Right atrium auricular region (tissue), 2 donors: ENCODE data around the gene TGFB1. TPM values are rescaled to one million over a fixed set of nuclear protein-coding genes. Genes with fewer than 3 reads are reported as not detected.

Experiments
- DNase-seq: peaks from one replicate; pipeline ENCODE4 v3.0.0-alpha.2; 2019; ENCODE audit warnings: low spot score
- H3K27ac ChIP-seq, 2 donors: fragments of 200-600 bp; sonication (generic); 1 replicate in 1 of 2; 2 replicates in 1 of 2; pipeline ENCODE4 v1.5.1; 2016 to 2019
- H3K27me3 ChIP-seq, 2 donors: fragments of 200-600 bp; sonication (generic); one replicate each; pipeline versions ENCODE4 v1.5.1 to v1.6.0; 2017 to 2019
- H3K36me3 ChIP-seq: fragments of 200-600 bp; sonication (generic); one replicate; pipeline ENCODE4 v1.5.1; 2016
- H3K4me1 ChIP-seq, 2 donors: fragments of 200-600 bp; sonication (generic); one replicate each; pipeline versions ENCODE4 v1.5.1 to v1.6.0; 2017 to 2019
- H3K4me3 ChIP-seq, 2 donors: fragments of 200-600 bp; sonication (generic); 1 replicate in 1 of 2; 2 replicates in 1 of 2; pipeline ENCODE4 v1.5.1; 2017 to 2019; ENCODE audit warnings: mild to moderate bottlenecking in 1 of 2, moderate library complexity in 1 of 2
- H3K9me3 ChIP-seq, 2 donors: fragments of 200-600 bp; sonication (generic); one replicate each; pipeline ENCODE4 v1.5.1; 2019
- CTCF ChIP-seq, 2 donors: fragments of 200-600 bp; sonication (generic); IDR thresholded peaks; one replicate each; pipeline ENCODE4 v1.5.1; 2019; ENCODE audit warnings: antibody characterized with exemption in 2 of 2
- total RNA-seq, 2 donors: library from RNA; depleted of rRNA; stranded (reverse); fragments of >200 nt; gene quantifications; one replicate each; pipeline ENCODE4 v1.1.0, GENCODE V29; 2016

Gene TGFB1
- total RNA-seq, 2 donors from 2014 or later = 17.6 to 33.7 TPM

- H3K4me3 ChIP-seq = peak overlapping the region; percentile 84 to 91
- no peaks in the 10 kb centered on the region for H3K9me3 ChIP-seq
- DNase-seq = no peak
- peak overlapping the region in 1 of 2 donors; percentile 90 for H3K27ac ChIP-seq
- H3K36me3 ChIP-seq = no peaks in the 10 kb centered on the region
- H3K27me3 ChIP-seq = no peaks in the 10 kb centered on the region
- H3K4me1 ChIP-seq = peaks cover 0 to 17% of the 10 kb centered on the region in 2 donors
- TF ChIP-seq CTCF (IDR thresholded peaks at IDR 0.05) = no peak
Observed at GRCh38 chr19:41398598-41398997, 44.9 kb upstream of the TGFB1 start.

- Histone ChIP-seq H3K4me1 (peaks cover 0 to 17% of the 10 kb centered on the region in 2 donors), H3K27ac (peak overlapping the region; percentile 89 to 90), H3K27me3 (no peaks in the 10 kb centered on the region), H3K4me3 (peak overlapping the region; percentile 84 to 91), H3K36me3 (no peaks in the 10 kb centered on the region), H3K9me3 (no peaks in the 10 kb centered on the region)
- TF ChIP-seq CTCF (IDR thresholded peaks at IDR 0.05) = no peak
- no peak for DNase-seq
Observed at GRCh38 chr19:41398050-41398418, 44.3 kb upstream of the TGFB1 start.

GRCh38 chr19:41397086-41398049, 43.6 kb upstream of the TGFB1 start, which contains the start of the genes BCKDHA and EXOSC5:
Gene BCKDHA (plus strand): TSS chr19:41397818. CDS start chr19:41397828, 10 bp downstream.
Gene EXOSC5 (minus strand): TSS chr19:41397359. CDS start chr19:41397328, 31 bp downstream.
- Histone ChIP-seq H3K27ac (peak within 1 kb of the TSS; percentile 89 to 90), H3K9me3 (no peaks in the 10 kb centered on the region), H3K36me3 (no peaks in the 10 kb centered on the region), H3K4me3 (peak within 1 kb of the TSS; percentile 84 to 91), H3K4me1 (peaks cover 0 to 17% of the 10 kb centered on the region in 2 donors), H3K27me3 (no peaks in the 10 kb centered on the region)
- TF ChIP-seq CTCF (IDR thresholded peaks at IDR 0.05) = no peak
- peak; percentile 99 for DNase-seq

GRCh38 chr19:41395355-41395754, 41.6 kb upstream of the TGFB1 start:
- Histone ChIP-seq H3K27ac (no peak overlapping the region), H3K9me3 (no peaks in the 10 kb centered on the region), H3K4me1 (peaks cover 0 to 17% of the 10 kb centered on the region in 2 donors), H3K4me3 (no peak overlapping the region), H3K36me3 (peaks cover 15% of the 10 kb centered on the region), H3K27me3 (no peaks in the 10 kb centered on the region)
- no peak for DNase-seq
- TF ChIP-seq CTCF (IDR thresholded peaks at IDR 0.05) = no peak

GRCh38 chr19:41392775-41393174, 39.1 kb upstream of the TGFB1 start:
- DNase-seq = no peak
- no peak for TF ChIP-seq CTCF (IDR thresholded peaks at IDR 0.05)
- peaks cover 0 to 8% of the 10 kb centered on the region in 2 donors for H3K4me1 ChIP-seq
- H3K27ac ChIP-seq = no peak overlapping the region
- no peaks in the 10 kb centered on the region for H3K27me3 ChIP-seq
- peaks cover 27% of the 10 kb centered on the region for H3K36me3 ChIP-seq
- no peak overlapping the region for H3K4me3 ChIP-seq
- H3K9me3 ChIP-seq = no peaks in the 10 kb centered on the region
